Sigmoid colon (tissue), 4 donors: ENCODE measurements around the gene R3HCC1L.
"Not testable (repeated sequence)": the region's sequence is repeated elsewhere in the genome, so short reads cannot be mapped to it uniquely, and the experiment has no call there.

Experiments used
- EP300 ChIP-seq, 4 donors: sonication (generic); formaldehyde crosslinking; IDR thresholded peaks; one replicate each; pipeline ENCODE4 v1.6.1; 2017; ENCODE audit warnings: antibody characterized with exemption in 4 of 4
- POLR2A ChIP-seq, 2 donors: fragments of 450-650 bp; IDR thresholded peaks; one replicate each; pipeline ENCODE4 v1.6.1; 2016; ENCODE audit warnings: antibody characterized with exemption in 2 of 2, mild to moderate bottlenecking in 2 of 2, moderate library complexity in 2 of 2
- POLR2AphosphoS5 ChIP-seq, 4 donors: sonication (generic); formaldehyde crosslinking; IDR thresholded peaks; one replicate each; pipeline ENCODE4 v1.6.1; 2017; ENCODE audit warnings: antibody characterized with exemption in 4 of 4
- TF ChIP-seq, protein P1 (sequence below), 4 experiments: fragments of 450-650 bp in 3 of 4; fragments of 200-600 bp in 1 of 4; IDR thresholded peaks; one replicate each; pipeline ENCODE4 v1.5.1; 2016 to 2019; ENCODE audit warnings: antibody characterized with exemption in 4 of 4, mild to moderate bottlenecking in 3 of 4, moderate library complexity in 2 of 4

DNA sequence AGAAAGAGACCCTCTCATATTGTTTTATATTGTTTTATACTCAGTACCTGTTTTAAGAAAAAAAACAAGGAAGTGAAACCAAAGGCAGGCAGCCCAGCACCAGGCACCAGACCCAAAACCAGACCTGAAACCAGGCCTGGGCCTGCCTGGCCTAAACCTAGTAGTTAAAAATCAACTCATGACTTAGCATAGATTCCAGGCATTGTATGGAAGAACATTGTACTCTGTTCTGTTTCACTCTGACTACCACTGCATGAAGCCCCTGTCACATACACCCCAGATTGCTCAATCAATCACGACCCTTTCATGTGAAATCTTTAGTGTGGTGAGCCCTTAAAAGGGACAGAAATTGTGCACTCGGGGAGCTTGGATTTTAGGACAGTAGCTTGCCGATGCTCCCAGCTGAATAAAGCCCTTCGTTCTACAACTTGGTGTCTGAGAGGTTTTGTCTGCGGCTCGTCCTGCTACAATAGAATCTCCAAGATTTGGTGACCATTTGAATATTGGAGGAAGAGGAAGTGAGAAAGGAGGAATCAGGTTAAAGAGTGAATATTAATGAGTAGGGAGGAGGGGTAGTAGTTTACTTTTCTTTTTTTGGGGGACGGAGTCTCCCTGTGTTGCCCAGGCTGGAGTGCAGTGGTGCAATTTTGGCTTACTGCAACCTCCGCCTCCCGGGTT is 1.2 kb upstream of the R3HCC1L start:
- TF ChIP-seq, protein P1, sequence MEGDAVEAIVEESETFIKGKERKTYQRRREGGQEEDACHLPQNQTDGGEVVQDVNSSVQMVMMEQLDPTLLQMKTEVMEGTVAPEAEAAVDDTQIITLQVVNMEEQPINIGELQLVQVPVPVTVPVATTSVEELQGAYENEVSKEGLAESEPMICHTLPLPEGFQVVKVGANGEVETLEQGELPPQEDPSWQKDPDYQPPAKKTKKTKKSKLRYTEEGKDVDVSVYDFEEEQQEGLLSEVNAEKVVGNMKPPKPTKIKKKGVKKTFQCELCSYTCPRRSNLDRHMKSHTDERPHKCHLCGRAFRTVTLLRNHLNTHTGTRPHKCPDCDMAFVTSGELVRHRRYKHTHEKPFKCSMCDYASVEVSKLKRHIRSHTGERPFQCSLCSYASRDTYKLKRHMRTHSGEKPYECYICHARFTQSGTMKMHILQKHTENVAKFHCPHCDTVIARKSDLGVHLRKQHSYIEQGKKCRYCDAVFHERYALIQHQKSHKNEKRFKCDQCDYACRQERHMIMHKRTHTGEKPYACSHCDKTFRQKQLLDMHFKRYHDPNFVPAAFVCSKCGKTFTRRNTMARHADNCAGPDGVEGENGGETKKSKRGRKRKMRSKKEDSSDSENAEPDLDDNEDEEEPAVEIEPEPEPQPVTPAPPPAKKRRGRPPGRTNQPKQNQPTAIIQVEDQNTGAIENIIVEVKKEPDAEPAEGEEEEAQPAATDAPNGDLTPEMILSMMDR (IDR thresholded peaks at IDR 0.05) = not testable (repeated sequence)
- not testable (repeated sequence) for TF ChIP-seq EP300, POLR2A, POLR2AphosphoS5 (IDR thresholded peaks at IDR 0.05)
